ENCODE results near the gene TCAP.

TCAP gene

DNA sequence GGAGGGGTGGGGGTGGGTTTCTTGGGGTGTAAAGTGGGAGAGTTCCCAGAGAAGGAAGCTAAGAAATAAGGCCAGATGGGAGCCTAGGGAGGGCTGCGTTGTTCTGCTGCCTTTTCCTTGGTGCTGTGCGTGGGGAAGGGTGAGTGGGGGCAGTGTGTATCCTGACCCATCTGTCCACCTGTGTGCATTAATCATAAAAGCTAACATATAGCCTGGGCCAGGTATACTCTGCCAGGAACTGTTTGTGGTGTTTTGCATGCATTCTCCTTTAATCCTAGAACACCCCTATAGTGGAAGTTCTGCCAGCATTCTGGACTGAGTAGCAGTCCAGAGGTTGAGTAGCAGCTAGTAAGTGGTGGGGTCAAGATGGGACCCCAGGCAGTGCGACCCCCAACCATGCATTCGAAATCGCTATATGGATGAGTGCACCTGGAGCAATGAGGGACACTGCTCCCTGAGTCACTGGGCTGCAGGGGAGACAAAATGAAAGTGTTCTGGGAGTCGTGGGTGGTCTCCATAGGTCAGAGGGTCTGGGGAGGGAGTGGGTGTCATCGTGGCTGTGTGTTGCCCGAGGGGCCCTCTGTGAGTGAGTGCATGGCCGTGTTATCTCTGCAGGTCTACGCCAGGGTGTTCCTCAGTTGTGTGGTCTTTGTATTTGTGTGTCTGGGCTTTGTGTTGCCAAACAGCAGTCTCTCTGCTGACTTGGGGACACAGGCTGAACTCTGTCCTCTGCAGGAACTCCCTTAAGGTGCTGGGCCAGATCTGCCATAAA lies 36.0 kb downstream of the TCAP start:
- TF ChIP-seq EZH2phosphoT487 (IDR thresholded peaks at IDR 0.05; ENCODE audit: borderline replicate concordance, low read length) = no peak
- TF ChIP-seq, protein P1, sequence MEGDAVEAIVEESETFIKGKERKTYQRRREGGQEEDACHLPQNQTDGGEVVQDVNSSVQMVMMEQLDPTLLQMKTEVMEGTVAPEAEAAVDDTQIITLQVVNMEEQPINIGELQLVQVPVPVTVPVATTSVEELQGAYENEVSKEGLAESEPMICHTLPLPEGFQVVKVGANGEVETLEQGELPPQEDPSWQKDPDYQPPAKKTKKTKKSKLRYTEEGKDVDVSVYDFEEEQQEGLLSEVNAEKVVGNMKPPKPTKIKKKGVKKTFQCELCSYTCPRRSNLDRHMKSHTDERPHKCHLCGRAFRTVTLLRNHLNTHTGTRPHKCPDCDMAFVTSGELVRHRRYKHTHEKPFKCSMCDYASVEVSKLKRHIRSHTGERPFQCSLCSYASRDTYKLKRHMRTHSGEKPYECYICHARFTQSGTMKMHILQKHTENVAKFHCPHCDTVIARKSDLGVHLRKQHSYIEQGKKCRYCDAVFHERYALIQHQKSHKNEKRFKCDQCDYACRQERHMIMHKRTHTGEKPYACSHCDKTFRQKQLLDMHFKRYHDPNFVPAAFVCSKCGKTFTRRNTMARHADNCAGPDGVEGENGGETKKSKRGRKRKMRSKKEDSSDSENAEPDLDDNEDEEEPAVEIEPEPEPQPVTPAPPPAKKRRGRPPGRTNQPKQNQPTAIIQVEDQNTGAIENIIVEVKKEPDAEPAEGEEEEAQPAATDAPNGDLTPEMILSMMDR (IDR thresholded peaks at IDR 0.05; ENCODE audit: low read depth, low read length, poor library complexity, severe bottlenecking) = no peak
- Histone ChIP-seq H3F3A (ENCODE audit: control insufficient read depth, insufficient read depth) (0 out of 2 replicates have a peak, but pooled peaks cover 2% of the 10 kb centered on the region), H3K36me3 (ENCODE audit: control insufficient read depth, low read length) (no peaks in the 10 kb centered on the region), H3K4me3 (ENCODE audit: low read length) (no peak overlapping the region), H3K4me1 (ENCODE audit: control insufficient read depth, low read length) (peaks cover 4% of the 10 kb centered on the region; the same call in 1 of the 2 replicates), H3K9me3 (ENCODE audit: control insufficient read depth, insufficient read depth, low read length) (no peaks in the 10 kb centered on the region), H4K20me1 (ENCODE audit: control insufficient read depth, insufficient read depth, low read depth, low read length) (no peaks in the 10 kb centered on the region), H3K9me2 (replicated peaks; ENCODE audit: control insufficient read depth, low read length) (no peaks in the 10 kb centered on the region), H3K4me2 (ENCODE audit: low read length) (no peak overlapping the region), H3K27ac (ENCODE audit: low read depth, low read length) (no peak overlapping the region), H3K27me3 (ENCODE audit: control insufficient read depth, low read length) (peaks cover 19% of the 10 kb centered on the region), H3K79me2 (ENCODE audit: control insufficient read depth, low read length) (no peaks in the 10 kb centered on the region)

DNA sequence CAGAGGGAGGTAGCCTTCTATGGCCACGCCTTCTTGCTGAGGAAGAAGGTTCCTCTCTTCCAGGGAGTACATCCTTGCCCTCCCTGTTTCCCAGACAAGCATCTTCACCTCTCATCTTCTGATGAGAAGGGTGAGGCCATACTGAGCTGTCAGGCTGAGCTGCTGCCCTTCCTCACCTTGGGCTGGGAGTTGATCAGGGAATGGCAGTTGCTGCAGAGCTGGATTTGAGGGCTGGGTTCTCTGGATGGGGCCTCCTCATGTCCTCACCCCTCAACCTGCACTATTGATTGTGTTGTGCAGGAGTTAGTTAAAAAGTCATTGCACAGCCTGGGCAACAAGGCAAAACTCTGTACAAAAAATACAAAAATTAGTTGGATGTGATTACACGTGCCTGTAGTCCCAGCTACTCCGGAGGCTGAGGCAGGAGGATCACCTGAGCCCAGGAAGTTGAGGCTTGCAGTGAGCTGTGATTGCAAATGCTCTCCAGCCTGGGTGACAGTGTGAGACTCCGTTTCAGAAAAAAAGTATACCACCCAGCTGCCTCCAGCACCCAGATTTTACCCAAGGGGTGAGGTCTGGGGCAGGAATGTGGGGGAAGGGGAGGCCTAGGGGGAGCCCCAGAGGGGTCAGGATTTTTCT lies 36.8 kb downstream of the TCAP start:
- H3K27me3 ChIP-seq (ENCODE audit: control insufficient read depth, low read length) = peaks cover 19% of the 10 kb centered on the region
- no peak overlapping the region for H3K4me3 ChIP-seq (ENCODE audit: low read length)
- no peaks in the 10 kb centered on the region for H3K9me3 ChIP-seq (ENCODE audit: control insufficient read depth, insufficient read depth, low read length)
- H3K27ac ChIP-seq (ENCODE audit: low read depth, low read length) = no peak overlapping the region
- H3K9me2 ChIP-seq (replicated peaks; ENCODE audit: control insufficient read depth, low read length) = no peaks in the 10 kb centered on the region
- no peak overlapping the region for H3K4me2 ChIP-seq (ENCODE audit: low read length)
- H3K36me3 ChIP-seq (ENCODE audit: control insufficient read depth, low read length) = no peaks in the 10 kb centered on the region
- H3K4me1 ChIP-seq (ENCODE audit: control insufficient read depth, low read length) = peaks cover 6% of the 10 kb centered on the region
- 0 out of 2 replicates have a peak, but pooled peaks cover 2% of the 10 kb centered on the region for H3F3A ChIP-seq (ENCODE audit: control insufficient read depth, insufficient read depth)
- TF ChIP-seq EZH2phosphoT487 (IDR thresholded peaks at IDR 0.05; ENCODE audit: borderline replicate concordance, low read length) = no peak
- TF ChIP-seq, protein P1 (IDR thresholded peaks at IDR 0.05; ENCODE audit: low read depth, low read length, poor library complexity, severe bottlenecking) = no peak
- no peaks in the 10 kb centered on the region for H3K79me2 ChIP-seq (ENCODE audit: control insufficient read depth, low read length)
- H4K20me1 ChIP-seq (ENCODE audit: control insufficient read depth, insufficient read depth, low read depth, low read length) = no peaks in the 10 kb centered on the region

DNA sequence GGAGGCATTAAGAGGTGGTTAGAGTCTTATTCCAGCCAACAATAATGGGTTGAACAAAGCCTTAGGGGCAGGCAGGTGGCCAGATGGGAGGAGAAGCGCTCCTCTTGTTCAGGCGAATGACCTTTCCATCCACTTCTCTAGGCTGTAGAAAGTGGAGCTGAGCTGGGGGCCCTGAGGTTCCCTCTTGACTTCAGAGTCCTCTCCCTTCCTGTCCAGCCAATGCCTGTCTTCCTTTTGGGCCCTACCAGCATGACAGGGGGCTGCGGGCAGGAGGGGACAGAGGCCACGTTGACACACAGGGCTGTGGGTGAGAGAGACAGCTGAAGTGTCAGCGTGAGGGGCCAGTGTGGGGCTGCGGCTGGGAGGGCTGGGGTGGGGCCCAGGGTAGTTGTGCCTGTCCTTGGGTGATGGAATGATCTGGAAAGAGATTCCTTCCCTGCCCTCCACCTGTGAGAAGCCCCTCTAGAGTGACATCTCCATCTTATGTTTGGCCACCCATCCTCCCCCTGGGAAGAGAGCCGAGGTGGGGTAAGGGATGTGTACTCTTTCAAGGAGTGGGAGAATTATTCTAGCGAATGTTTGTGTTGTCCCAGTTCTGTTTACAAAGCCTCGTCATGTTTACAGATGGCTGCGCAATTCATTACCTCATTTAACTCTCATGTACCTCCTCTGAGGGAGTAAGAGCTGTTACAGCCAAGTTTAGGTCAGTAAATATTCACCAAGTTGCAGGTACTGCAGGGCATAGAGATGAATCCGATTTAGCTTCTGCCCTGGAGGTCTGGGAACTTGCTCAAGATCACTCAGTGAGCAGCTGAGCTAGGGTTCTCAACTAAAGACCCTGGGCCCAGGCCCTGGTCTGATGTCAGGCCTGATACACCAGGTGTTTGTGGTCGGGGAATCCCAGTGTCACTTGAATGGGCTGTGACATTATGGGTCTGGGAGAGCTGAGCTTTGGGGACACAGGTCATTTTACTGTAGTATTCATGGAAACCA lies 38.0 kb downstream of the TCAP start:
- Histone ChIP-seq H3K4me1 (ENCODE audit: control insufficient read depth, low read length) (peaks cover 12% of the 10 kb centered on the region), H3K27ac (ENCODE audit: low read depth, low read length) (no peak overlapping the region), H3K9me2 (replicated peaks; ENCODE audit: control insufficient read depth, low read length) (no peaks in the 10 kb centered on the region), H3K4me2 (ENCODE audit: low read length) (no peak overlapping the region), H3K27me3 (ENCODE audit: control insufficient read depth, low read length) (peaks cover 19% of the 10 kb centered on the region), H3K79me2 (ENCODE audit: control insufficient read depth, low read length) (no peaks in the 10 kb centered on the region), H3K36me3 (ENCODE audit: control insufficient read depth, low read length) (no peaks in the 10 kb centered on the region), H3K4me3 (ENCODE audit: low read length) (no peak overlapping the region), H4K20me1 (ENCODE audit: control insufficient read depth, insufficient read depth, low read depth, low read length) (no peaks in the 10 kb centered on the region), H3F3A (ENCODE audit: control insufficient read depth, insufficient read depth) (0 out of 2 replicates have a peak, but pooled peaks cover 2% of the 10 kb centered on the region), H3K9me3 (ENCODE audit: control insufficient read depth, insufficient read depth, low read length) (no peaks in the 10 kb centered on the region)
- no peak for TF ChIP-seq EZH2phosphoT487 (IDR thresholded peaks at IDR 0.05; ENCODE audit: borderline replicate concordance, low read length)
- TF ChIP-seq, protein P1 (IDR thresholded peaks at IDR 0.05; ENCODE audit: low read depth, low read length, poor library complexity, severe bottlenecking) = no peak

All from DOHH2 (cell line).